Panc1 (cell line): ENCODE data around the gene CNGA4. TPM values are rescaled to one million over a fixed set of nuclear protein-coding genes. Genes with fewer than 3 reads are reported as not detected.

Experiments
- ATAC-seq: fragments of 200-7000 bp; cut with Tn5 transposase; 2 replicates; pipeline ENCODE4 v1.9.1; 2020; ENCODE audit warnings: mild to moderate bottlenecking, moderate library complexity
- BruUV-seq: library from RNA; stranded (reverse); fragments of 400-500 nt; replicated peaks from 2 replicates; lab custom pipeline; 2021; lab: Mats Ljungman, UMichigan
- CTCF ChIA-PET: fragments of 300-600 bp; sonication (Branson Sonifier 250); formaldehyde crosslinking; loops from one replicate; lab custom pipeline; 2022; ENCODE audit warnings: antibody characterized with exemption; lab: Charles Lee
- POLR2A ChIA-PET: fragments of 300-600 bp; sonication (Branson Sonifier 250); formaldehyde crosslinking; loops from one replicate; lab custom pipeline; 2022; ENCODE audit warnings: antibody characterized with exemption; lab: Charles Lee
- DNase-seq: peaks from one replicate; pipeline ENCODE4 v3.0.0-alpha.2; 2010; ENCODE audit warnings: low read depth, low spot score
- H3K27ac ChIP-seq: 2 replicates; pipeline ENCODE4 v1.5.1; 2011; ENCODE audit warnings: mild to moderate bottlenecking, low read length, inconsistent platforms
- H3K27me3 ChIP-seq: fragments of 200-500 bp; sonication (Bioruptor generic); 2 replicates; pipeline ENCODE4 v1.6.0; 2014; ENCODE audit warnings: low read length, inconsistent platforms; ENCODE audit not compliant: control insufficient read depth, insufficient read depth
- H3K36me3 ChIP-seq: fragments of 200-500 bp; sonication (Bioruptor generic); 2 replicates; pipeline ENCODE4 v1.5.1; 2014; ENCODE audit warnings: inconsistent platforms, mild to moderate bottlenecking, low read length, moderate library complexity; ENCODE audit not compliant: control insufficient read depth, insufficient read depth
- H3K4me1 ChIP-seq: 2 replicates; pipeline ENCODE4 v1.5.1; 2011; ENCODE audit warnings: inconsistent platforms, mild to moderate bottlenecking, low read length, moderate library complexity; ENCODE audit not compliant: control insufficient read depth, insufficient read depth
- H3K4me3 ChIP-seq, 2 experiments: 2 replicates each; pipeline ENCODE4 v1.5.1; 2011 to 2012; ENCODE audit warnings: low read depth in 2 of 2, low read length in 2 of 2, mild to moderate bottlenecking in 2 of 2, inconsistent platforms in 1 of 2, moderate library complexity in 1 of 2
- H3K9me3 ChIP-seq: fragments of 200-500 bp; sonication (Bioruptor generic); 2 replicates; pipeline ENCODE4 v1.5.1; 2014; ENCODE audit warnings: low read depth, mild to moderate bottlenecking, inconsistent platforms, low read length, moderate library complexity; ENCODE audit not compliant: control insufficient read depth, insufficient read depth
- POLR2AphosphoS5 ChIP-seq: IDR thresholded peaks from 2 replicates; pipeline ENCODE4 v1.6.1; 2012; ENCODE audit warnings: mild to moderate bottlenecking, low read depth, low read length, moderate library complexity
- REST ChIP-seq, 2 experiments: IDR thresholded peaks; 2 replicates each; pipeline ENCODE4 v1.6.1; 2011 to 2012; ENCODE audit warnings: low read depth in 2 of 2, control low read depth in 1 of 2, low read length in 1 of 2, mild to moderate bottlenecking in 1 of 2, moderate library complexity in 1 of 2; ENCODE audit not compliant: insufficient read depth in 1 of 2
- SIN3A ChIP-seq: IDR thresholded peaks from 2 replicates; pipeline ENCODE4 v1.6.1; 2012; ENCODE audit warnings: low read depth, mild to moderate bottlenecking, low read length, moderate library complexity, borderline replicate concordance; ENCODE audit not compliant: insufficient read depth
- TCF7L2 ChIP-seq: IDR thresholded peaks from 2 replicates; pipeline ENCODE4 v1.6.1; 2011; ENCODE audit warnings: mild to moderate bottlenecking, low read depth, low read length, inconsistent platforms
- in situ Hi-C: cut with HindIII; loops from 2 replicates; pipeline ENCODE4 v1.10.0; 2016; ENCODE audit warnings: low sequenced_read_pairs, low pct_unique_long_range_greater_than_20kb
- intact Hi-C: fragments of 100-400 bp; cut with micrococcal nuclease; formaldehyde crosslinking; loops from one replicate; pipeline ENCODE4 v1.10.0; 2022; ENCODE audit not compliant: unreplicated experiment
- total RNA-seq: library from RNA; stranded (reverse); gene quantifications from one replicate; pipeline ENCODE4 v1.2.1, GENCODE V29; 2021; ENCODE audit not compliant: unreplicated experiment
- TF ChIP-seq, protein P1 (sequence below): fragments of 450-650 bp; IDR thresholded peaks from 2 replicates; pipeline ENCODE4 v1.5.1; 2017; ENCODE audit warnings: mild to moderate bottlenecking

Gene CNGA4
- total RNA-seq, 1 experiment from 2014 or later, result 0.62 TPM

GRCh38 chr11:6253197-6253596 lies 14.3 kb downstream of the CNGA4 start:
- H3K27ac ChIP-seq, result no peak overlapping the region
- ChIA-PET POLR2A (no interaction called here), CTCF (interaction anchor here (0.7 to 4.0 kb wide), 2 partner anchors 67 to 110 kb away, joined by 3 to 56 read pairs; no protein-coding TSS in a partner anchor)
- no peak for DNase-seq
- peaks cover 30% of the 10 kb centered on the region for H3K27me3 ChIP-seq
- H3K4me3 ChIP-seq, result no peak overlapping the region
- H3K9me3 ChIP-seq, result no peaks in the 10 kb centered on the region
- in situ Hi-C loops (no loop called here), intact Hi-C loops (no loop called here)
- no TSS peak for BruUV-seq
- ATAC-seq, result no peak
- TF ChIP-seq, protein P1, sequence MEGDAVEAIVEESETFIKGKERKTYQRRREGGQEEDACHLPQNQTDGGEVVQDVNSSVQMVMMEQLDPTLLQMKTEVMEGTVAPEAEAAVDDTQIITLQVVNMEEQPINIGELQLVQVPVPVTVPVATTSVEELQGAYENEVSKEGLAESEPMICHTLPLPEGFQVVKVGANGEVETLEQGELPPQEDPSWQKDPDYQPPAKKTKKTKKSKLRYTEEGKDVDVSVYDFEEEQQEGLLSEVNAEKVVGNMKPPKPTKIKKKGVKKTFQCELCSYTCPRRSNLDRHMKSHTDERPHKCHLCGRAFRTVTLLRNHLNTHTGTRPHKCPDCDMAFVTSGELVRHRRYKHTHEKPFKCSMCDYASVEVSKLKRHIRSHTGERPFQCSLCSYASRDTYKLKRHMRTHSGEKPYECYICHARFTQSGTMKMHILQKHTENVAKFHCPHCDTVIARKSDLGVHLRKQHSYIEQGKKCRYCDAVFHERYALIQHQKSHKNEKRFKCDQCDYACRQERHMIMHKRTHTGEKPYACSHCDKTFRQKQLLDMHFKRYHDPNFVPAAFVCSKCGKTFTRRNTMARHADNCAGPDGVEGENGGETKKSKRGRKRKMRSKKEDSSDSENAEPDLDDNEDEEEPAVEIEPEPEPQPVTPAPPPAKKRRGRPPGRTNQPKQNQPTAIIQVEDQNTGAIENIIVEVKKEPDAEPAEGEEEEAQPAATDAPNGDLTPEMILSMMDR, result no peak
- no peak for TF ChIP-seq SIN3A
- TF ChIP-seq TCF7L2, result no peak
- no peak for TF ChIP-seq REST (IDR thresholded peaks at IDR 0.05; ENCODE audit: insufficient read depth in 1 of 2, low read depth in 2 of 2, low read length in 1 of 2)
- no peak for TF ChIP-seq POLR2AphosphoS5
- H3K4me1 ChIP-seq, result no peaks in the 10 kb centered on the region
- H3K36me3 ChIP-seq, result no peaks in the 10 kb centered on the region

DNA sequence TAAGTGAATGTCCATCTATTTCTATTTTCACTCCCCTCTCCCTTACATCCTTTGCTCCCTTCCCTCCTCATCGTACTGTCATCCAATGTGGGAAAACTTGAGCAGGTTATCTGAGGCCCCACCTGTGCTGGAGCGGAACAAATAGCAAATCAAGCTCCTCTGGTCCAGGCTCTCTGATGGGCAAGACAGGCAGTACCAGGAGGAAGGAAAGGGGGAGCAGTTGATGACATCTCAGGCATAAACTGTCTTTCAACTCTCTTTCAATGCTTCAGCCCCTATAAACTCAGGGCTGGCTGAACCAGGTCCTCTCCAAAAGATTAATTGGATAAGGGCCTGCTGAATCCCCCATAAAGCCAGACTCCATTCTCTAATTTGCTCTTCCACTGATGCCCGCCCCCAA lies 19.3 kb downstream of the CNGA4 start:
- peaks cover 72% of the 10 kb centered on the region for H3K27me3 ChIP-seq
- in situ Hi-C loops, result no loop called here
- H3K36me3 ChIP-seq, result no peaks in the 10 kb centered on the region
- DNase-seq, result no peak
- no peak overlapping the region for H3K4me3 ChIP-seq
- BruUV-seq, result no TSS peak
- no peak for TF ChIP-seq TCF7L2
- no peak for TF ChIP-seq REST (IDR thresholded peaks at IDR 0.05; ENCODE audit: insufficient read depth in 1 of 2, low read depth in 2 of 2, low read length in 1 of 2)
- TF ChIP-seq, protein P1, result no peak
- TF ChIP-seq SIN3A, result no peak
- no peak for TF ChIP-seq POLR2AphosphoS5
- no peak for ATAC-seq
- no peak overlapping the region for H3K27ac ChIP-seq
- no peaks in the 10 kb centered on the region for H3K9me3 ChIP-seq
- ChIA-PET POLR2A (no interaction called here), CTCF (interaction anchor here (0.6 kb wide), 1 partner anchor 136 kb away, joined by 3 read pairs; no protein-coding TSS in a partner anchor)
- intact Hi-C loops, result no loop called here
- 0 out of 2 replicates have a peak, but pooled peaks cover 3% of the 10 kb centered on the region for H3K4me1 ChIP-seq
